Breast epithelium (tissue), 3 donors: ENCODE measurements around the gene STK36.

Experiments
- CTCF ChIP-seq, 3 donors: fragments of 450-650 bp; IDR thresholded peaks; one replicate each; pipeline ENCODE4 v1.5.1; 2016 to 2017; ENCODE audit warnings: antibody characterized with exemption in 3 of 3, mild to moderate bottlenecking in 3 of 3, moderate library complexity in 3 of 3
- POLR2A ChIP-seq: fragments of 450-650 bp; IDR thresholded peaks from one replicate; pipeline ENCODE4 v1.6.1; 2016; ENCODE audit warnings: antibody characterized with exemption, mild to moderate bottlenecking, moderate library complexity
- POLR2AphosphoS5 ChIP-seq, 3 donors: sonication (generic); formaldehyde crosslinking; IDR thresholded peaks; one replicate each; pipeline ENCODE4 v1.6.1; 2017; ENCODE audit warnings: antibody characterized with exemption in 3 of 3

GRCh38 chr2:218720048-218721041 lies 48.5 kb downstream of the STK36 start:
- TF ChIP-seq CTCF (IDR thresholded peaks at IDR 0.05): no peak
- TF ChIP-seq POLR2AphosphoS5 (IDR thresholded peaks at IDR 0.05): no peak
- no peak for TF ChIP-seq POLR2A
